MM.1S (cell line): ENCODE data around the gene CHSY3.

ENCODE experiments used
- DNase-seq: peaks from one replicate; pipeline ENCODE4 v3.0.0-alpha.2; 2015
- H2AFZ ChIP-seq: fragments of 300-600 bp; sonication (generic); 2 replicates; pipeline ENCODE4 v1.6.0; 2016; ENCODE audit warnings: antibody characterized with exemption, low read length
- H3F3A ChIP-seq: fragments of 300-600 bp; sonication (generic); 2 replicates; pipeline ENCODE4 v1.6.1; 2016; ENCODE audit warnings: mild to moderate bottlenecking, antibody characterized with exemption, low read length, moderate library complexity, mixed read lengths; ENCODE audit not compliant: insufficient read depth
- H3K27ac ChIP-seq: fragments of 300-600 bp; sonication (generic); 2 replicates; pipeline ENCODE4 v1.5.1; 2016; ENCODE audit warnings: mild to moderate bottlenecking, low read length
- H3K27me3 ChIP-seq: fragments of 300-600 bp; sonication (generic); replicated peaks from 2 replicates; pipeline ENCODE4 v1.6.0; 2016; ENCODE audit warnings: low read length; ENCODE audit not compliant: insufficient read depth
- H3K36me3 ChIP-seq: fragments of 300-600 bp; sonication (generic); replicated peaks from 2 replicates; pipeline ENCODE4 v1.6.1; 2016; ENCODE audit warnings: mild to moderate bottlenecking, low read length, mixed read lengths; ENCODE audit not compliant: insufficient read depth
- H3K4me1 ChIP-seq: fragments of 300-600 bp; sonication (generic); 2 replicates; pipeline ENCODE4 v1.6.1; 2016; ENCODE audit warnings: low read length, mixed read lengths
- H3K4me2 ChIP-seq: fragments of 300-600 bp; sonication (generic); 2 replicates; pipeline ENCODE4 v1.6.0; 2016; ENCODE audit warnings: low read depth, low read length
- H3K4me3 ChIP-seq: fragments of 300-600 bp; sonication (generic); 2 replicates; pipeline ENCODE4 v1.5.1; 2016; ENCODE audit warnings: low read length, mixed read lengths
- H3K79me2 ChIP-seq: fragments of 300-600 bp; sonication (generic); 2 replicates; pipeline ENCODE4 v1.6.1; 2016; ENCODE audit warnings: mixed run types, low read length, mixed read lengths
- H3K9ac ChIP-seq: fragments of 300-600 bp; sonication (generic); 2 replicates; pipeline ENCODE4 v1.6.1; 2016; ENCODE audit warnings: low read length, mixed read lengths
- H3K9me2 ChIP-seq: fragments of 300-600 bp; sonication (generic); replicated peaks from 2 replicates; pipeline ENCODE4 v1.6.1; 2016; ENCODE audit warnings: mild to moderate bottlenecking, low read length, mixed read lengths; ENCODE audit not compliant: insufficient read depth
- H3K9me3 ChIP-seq: fragments of 300-600 bp; sonication (generic); replicated peaks from 2 replicates; pipeline ENCODE4 v1.6.1; 2016; ENCODE audit warnings: mild to moderate bottlenecking, low read length, mixed read lengths; ENCODE audit not compliant: insufficient read depth
- H4K20me1 ChIP-seq: fragments of 300-600 bp; sonication (generic); 2 replicates; pipeline ENCODE4 v1.6.1; 2016; ENCODE audit warnings: mild to moderate bottlenecking, low read length, moderate library complexity, mixed read lengths; ENCODE audit not compliant: insufficient read depth
- CTCF ChIP-seq: fragments of 300-600 bp; sonication (generic); IDR thresholded peaks from 2 replicates; pipeline ENCODE4 v1.5.1; 2016; ENCODE audit warnings: antibody characterized with exemption, low read length, mixed read lengths
- EZH2 ChIP-seq: fragments of 300-600 bp; sonication (generic); optimal IDR thresholded peaks from 2 replicates; pipeline ENCODE3; 2017; ENCODE audit warnings: low read depth, mild to moderate bottlenecking, antibody characterized with exemption, low read length, mixed read lengths
- EZH2phosphoT487 ChIP-seq: fragments of 300-600 bp; sonication (generic); IDR thresholded peaks from 2 replicates; pipeline ENCODE4 v1.6.1; 2018; ENCODE audit warnings: antibody characterized with exemption, low read length

CHSY3 gene

DNA sequence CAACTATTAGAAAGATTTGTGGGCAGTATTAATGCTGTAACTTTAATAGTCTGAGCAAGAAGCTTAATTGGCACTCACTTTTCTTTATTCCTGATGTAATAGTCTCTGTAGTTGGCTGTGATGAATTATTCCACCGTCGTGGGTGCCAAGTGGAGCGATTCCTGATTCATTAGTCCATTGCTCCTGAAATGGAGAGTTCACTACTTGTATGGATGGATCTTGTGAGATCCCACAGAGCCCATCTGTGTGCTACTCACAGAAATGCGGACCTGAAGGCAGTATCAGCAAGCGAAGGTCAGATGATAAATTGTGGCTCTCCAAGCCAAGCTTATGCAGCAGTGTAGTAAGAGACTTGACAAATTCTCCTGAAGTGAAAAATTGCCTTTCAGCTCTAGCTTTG, 212.2 kb downstream of the CHSY3 start:
- Histone ChIP-seq H3K9me2 (no peaks in the 10 kb centered on the region), H3K9ac (no peak overlapping the region), H3F3A (peaks cover 11% of the 10 kb centered on the region; the same call in 1 of the 2 replicates), H3K4me3 (no peak overlapping the region), H3K9me3 (no peaks in the 10 kb centered on the region), H3K36me3 (no peaks in the 10 kb centered on the region), H3K27me3 (no peaks in the 10 kb centered on the region), H3K4me1 (peaks cover 23% of the 10 kb centered on the region), H2AFZ (no peak overlapping the region), H3K4me2 (no peak overlapping the region), H3K79me2 (no peaks in the 10 kb centered on the region), H3K27ac (no peak overlapping the region), H4K20me1 (no peaks in the 10 kb centered on the region)
- TF ChIP-seq EZH2 (no peak), EZH2phosphoT487 (no peak), CTCF (no peak)
- DNase-seq, result no peak

DNA sequence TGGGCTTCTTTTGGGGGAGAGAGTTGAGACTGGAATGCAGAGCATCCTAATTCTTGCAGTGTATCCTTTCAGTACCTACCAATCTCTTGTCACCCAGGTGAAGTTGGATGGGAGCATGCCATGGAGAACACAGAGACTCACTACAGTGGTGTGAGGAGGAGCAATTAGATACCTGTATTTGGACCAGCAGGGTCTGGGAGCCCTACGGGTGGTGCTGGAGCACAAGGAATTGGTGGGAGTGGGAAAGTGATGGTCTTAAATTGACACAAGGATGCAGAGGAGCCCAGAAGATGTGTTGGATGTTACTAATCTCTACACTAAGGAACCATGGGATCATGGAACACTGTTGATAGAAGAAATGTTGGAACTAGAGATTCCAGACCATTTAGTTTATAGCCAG, 212.7 kb downstream of the CHSY3 start:
- Histone ChIP-seq H4K20me1 (no peaks in the 10 kb centered on the region), H3K4me3 (no peak overlapping the region), H2AFZ (no peak overlapping the region), H3K9ac (no peak overlapping the region), H3K79me2 (no peaks in the 10 kb centered on the region), H3K9me2 (no peaks in the 10 kb centered on the region), H3K4me1 (peaks cover 18% of the 10 kb centered on the region), H3K27ac (no peak overlapping the region), H3K36me3 (no peaks in the 10 kb centered on the region), H3K4me2 (no peak overlapping the region), H3K9me3 (no peaks in the 10 kb centered on the region), H3F3A (peaks cover 7% of the 10 kb centered on the region; the same call in 1 of the 2 replicates), H3K27me3 (no peaks in the 10 kb centered on the region)
- DNase-seq, result no peak
- no peak for TF ChIP-seq CTCF
- TF ChIP-seq EZH2phosphoT487, result no peak
- no peak for TF ChIP-seq EZH2

DNA sequence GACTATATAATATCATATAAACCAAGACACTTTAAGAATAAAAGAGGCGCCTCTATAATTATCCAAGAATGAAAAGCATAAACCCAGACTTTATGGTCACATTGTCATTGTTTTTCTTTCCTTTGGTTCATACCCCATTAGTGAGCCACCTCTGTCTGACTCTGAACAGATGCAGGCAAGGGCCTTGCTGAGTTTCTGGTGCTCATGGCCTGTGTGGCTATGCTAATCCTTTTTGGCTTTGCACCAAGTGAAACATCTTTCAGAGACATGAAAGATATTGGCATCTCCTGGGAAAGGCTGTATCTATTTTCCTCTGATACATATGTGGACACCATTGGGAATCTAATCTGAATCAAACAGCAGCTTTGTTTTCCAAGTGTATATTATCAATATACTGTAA, 222.5 kb downstream of the CHSY3 start:
- Histone ChIP-seq H3K9ac (no peak overlapping the region), H3K9me3 (no peaks in the 10 kb centered on the region), H3K9me2 (no peaks in the 10 kb centered on the region), H2AFZ (no peak overlapping the region), H3K79me2 (no peaks in the 10 kb centered on the region), H3K4me3 (no peak overlapping the region), H3K27me3 (no peaks in the 10 kb centered on the region), H4K20me1 (no peaks in the 10 kb centered on the region), H3K36me3 (no peaks in the 10 kb centered on the region), H3F3A (no peaks in the 10 kb centered on the region), H3K4me1 (0 out of 2 replicates have a peak, but pooled peaks cover 4% of the 10 kb centered on the region), H3K27ac (no peak overlapping the region), H3K4me2 (no peak overlapping the region)
- TF ChIP-seq CTCF, result no peak
- no peak for TF ChIP-seq EZH2
- no peak for TF ChIP-seq EZH2phosphoT487
- DNase-seq, result no peak
